Omental fat pad (tissue), 4 donors: Measurements from ENCODE around the gene DBNL. TPM values are rescaled to one million over a fixed set of nuclear protein-coding genes. Genes with fewer than 3 reads are reported as not detected.

Experiments
- ATAC-seq: fragments of 150-250 bp; one replicate; pipeline ENCODE4 v1.9.1; 2016; ENCODE audit warnings: mild to moderate bottlenecking, moderate library complexity; ENCODE audit not compliant: low FRiP score
- DNase-seq: peaks from one replicate; pipeline ENCODE4 v3.0.0-alpha.2; 2019; ENCODE audit warnings: low spot score
- total RNA-seq, 4 donors: library from RNA; depleted of rRNA; stranded (reverse); fragments of >200 nt; gene quantifications; one replicate each; pipeline ENCODE4 v1.1.0, GENCODE V29; 2016
- TF ChIP-seq, protein P1 (sequence below), 3 donors: fragments of 450-650 bp; IDR thresholded peaks; one replicate each; pipeline ENCODE4 v1.5.1; 2016 to 2017; ENCODE audit warnings: antibody characterized with exemption in 3 of 3, mild to moderate bottlenecking in 3 of 3, moderate library complexity in 2 of 3

The DBNL gene
- total RNA-seq, 4 donors from 2014 or later, result 106 to 160 (median 127) TPM

GRCh38 chr7:44057181-44057848 lies 12.8 kb downstream of the DBNL start:
- ATAC-seq (no peak), DNase-seq (no peak)
- TF ChIP-seq, protein P1, sequence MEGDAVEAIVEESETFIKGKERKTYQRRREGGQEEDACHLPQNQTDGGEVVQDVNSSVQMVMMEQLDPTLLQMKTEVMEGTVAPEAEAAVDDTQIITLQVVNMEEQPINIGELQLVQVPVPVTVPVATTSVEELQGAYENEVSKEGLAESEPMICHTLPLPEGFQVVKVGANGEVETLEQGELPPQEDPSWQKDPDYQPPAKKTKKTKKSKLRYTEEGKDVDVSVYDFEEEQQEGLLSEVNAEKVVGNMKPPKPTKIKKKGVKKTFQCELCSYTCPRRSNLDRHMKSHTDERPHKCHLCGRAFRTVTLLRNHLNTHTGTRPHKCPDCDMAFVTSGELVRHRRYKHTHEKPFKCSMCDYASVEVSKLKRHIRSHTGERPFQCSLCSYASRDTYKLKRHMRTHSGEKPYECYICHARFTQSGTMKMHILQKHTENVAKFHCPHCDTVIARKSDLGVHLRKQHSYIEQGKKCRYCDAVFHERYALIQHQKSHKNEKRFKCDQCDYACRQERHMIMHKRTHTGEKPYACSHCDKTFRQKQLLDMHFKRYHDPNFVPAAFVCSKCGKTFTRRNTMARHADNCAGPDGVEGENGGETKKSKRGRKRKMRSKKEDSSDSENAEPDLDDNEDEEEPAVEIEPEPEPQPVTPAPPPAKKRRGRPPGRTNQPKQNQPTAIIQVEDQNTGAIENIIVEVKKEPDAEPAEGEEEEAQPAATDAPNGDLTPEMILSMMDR (IDR thresholded peaks at IDR 0.05), result no peak

DNA sequence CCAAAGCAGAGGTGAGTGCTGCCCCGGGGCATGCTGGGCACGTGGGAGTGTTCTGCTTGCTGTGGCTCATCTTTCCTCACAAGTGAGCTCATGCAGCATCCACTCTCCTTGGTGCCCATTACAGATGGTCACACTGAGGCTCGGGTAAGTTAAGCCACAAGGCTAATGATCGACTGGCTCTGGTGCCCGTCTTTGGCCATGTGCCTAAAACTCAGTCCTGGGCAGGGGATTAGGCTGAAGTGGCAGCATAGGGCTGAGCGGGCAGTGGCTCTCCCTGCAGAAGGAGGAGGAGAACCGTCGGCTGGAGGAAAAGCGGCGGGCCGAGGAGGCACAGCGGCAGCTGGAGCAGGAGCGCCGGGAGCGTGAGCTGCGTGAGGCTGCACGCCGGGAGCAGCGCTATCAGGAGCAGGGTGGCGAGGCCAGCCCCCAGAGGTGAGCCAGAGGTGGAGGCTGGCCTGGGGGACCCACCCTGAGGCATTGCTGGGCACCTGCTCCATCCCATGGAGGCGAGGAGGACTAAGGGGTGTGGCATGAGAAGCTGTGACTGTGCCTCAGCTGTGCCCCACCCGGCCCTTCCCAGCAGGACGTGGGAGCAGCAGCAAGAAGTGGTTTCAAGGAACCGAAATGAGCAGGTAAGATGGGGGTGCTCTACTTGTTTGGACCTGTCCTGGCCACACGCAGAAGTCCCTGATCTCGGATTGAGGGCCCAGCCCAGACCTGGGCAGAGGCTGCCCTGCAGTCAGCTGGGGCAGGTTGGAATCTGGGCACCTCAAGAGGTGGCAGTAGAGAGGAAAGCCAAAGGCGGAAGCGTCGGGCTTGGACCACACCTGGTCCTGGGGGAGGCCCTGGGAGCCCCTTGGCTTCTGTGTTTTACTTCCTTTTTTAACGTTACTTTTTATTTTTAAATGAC lies 13.6 kb downstream of the DBNL start:
- DNase-seq (peak; percentile 5), ATAC-seq (no peak)
- TF ChIP-seq, protein P1 (IDR thresholded peaks at IDR 0.05), result no peak

- peak; percentile 3 for DNase-seq
- TF ChIP-seq, protein P1 (IDR thresholded peaks at IDR 0.05), result no peak
- no peak for ATAC-seq
These were observed 14.3 kb downstream of the DBNL start for GRCh38 chr7:44058759-44059218.

- TF ChIP-seq, protein P1 (IDR thresholded peaks at IDR 0.05), result no peak
- ATAC-seq (no peak), DNase-seq (peak; percentile 6)
These were observed 15.0 kb downstream of the DBNL start for GRCh38 chr7:44059219-44060090.

GRCh38 chr7:44060091-44060947 lies 15.8 kb downstream of the DBNL start:
- no peak for DNase-seq
- TF ChIP-seq, protein P1 (IDR thresholded peaks at IDR 0.05), result no peak
- ATAC-seq, result no peak
